ENCODE measurements around the gene THBS3.
"Not testable (repeated sequence)": the region's sequence is repeated elsewhere in the genome, so short reads cannot be mapped to it uniquely, and the experiment has no call there.

THBS3 gene

GRCh38 chr1:155173478-155174323, 34.0 kb downstream of the THBS3 start, which contains the start of gene TRIM46:
Gene TRIM46 (plus strand): TSS chr1:155173849. CDS start chr1:155173967, 118 bp downstream.
- DNase-seq (peak; percentile 79), ATAC-seq (peak; percentile 42)

- peak; percentile 78 for ATAC-seq
Observed at GRCh38 chr1:155172732-155173477, 34.8 kb downstream of the THBS3 start, which contains the start of gene KRTCAP2. Gene KRTCAP2 (minus strand): TSS chr1:155173304. CDS start chr1:155173224, 80 bp downstream.

DNA sequence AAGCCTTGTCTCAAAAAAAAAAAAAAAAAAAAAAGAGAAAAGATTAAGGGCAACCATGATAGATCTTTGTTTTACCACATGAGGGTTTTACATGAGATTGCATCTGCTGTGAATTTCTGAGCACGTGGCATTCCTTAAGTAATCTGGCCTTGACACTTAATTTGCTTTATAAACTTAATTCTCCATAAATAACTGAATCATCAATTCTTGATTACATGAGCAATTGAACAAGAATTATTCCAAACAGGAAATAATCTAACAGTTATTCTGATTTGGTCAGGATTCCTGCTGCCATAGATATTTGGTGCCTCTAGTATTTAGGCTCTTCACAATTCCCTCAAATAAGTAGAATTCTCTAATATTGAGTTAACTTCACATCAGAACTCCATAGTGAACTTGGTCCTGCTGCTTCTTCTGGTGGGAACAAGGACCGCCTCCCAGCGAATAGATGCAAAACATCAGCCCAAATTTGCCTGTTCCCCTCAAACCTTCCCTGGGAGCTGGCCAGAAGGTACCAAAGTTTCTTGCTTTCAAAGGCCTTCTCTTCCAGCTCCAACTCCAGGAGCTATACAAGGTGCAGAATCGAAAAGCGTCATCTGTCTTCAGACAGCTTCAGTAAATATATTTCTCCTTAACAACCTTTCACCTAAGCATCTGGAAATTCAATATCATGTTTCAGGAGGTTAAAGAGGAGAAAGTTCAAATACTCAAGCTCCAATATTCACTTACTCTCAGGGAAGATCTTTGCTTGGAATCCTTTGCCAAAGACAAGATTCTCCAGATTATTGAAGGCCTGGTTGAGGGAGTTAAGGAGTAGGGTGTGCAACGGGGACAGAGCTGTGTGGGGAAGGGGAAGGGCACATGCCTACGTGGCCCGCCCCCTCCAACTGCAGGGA, 35.6 kb downstream of the THBS3 start:
- DNase-seq (no peak), ATAC-seq (peak; percentile 14)

More at GRCh38 chr1:155172732-155173477, 34.8 kb downstream of the THBS3 start, which contains the start of gene KRTCAP2:
- peak; percentile 96 for DNase-seq

DNA sequence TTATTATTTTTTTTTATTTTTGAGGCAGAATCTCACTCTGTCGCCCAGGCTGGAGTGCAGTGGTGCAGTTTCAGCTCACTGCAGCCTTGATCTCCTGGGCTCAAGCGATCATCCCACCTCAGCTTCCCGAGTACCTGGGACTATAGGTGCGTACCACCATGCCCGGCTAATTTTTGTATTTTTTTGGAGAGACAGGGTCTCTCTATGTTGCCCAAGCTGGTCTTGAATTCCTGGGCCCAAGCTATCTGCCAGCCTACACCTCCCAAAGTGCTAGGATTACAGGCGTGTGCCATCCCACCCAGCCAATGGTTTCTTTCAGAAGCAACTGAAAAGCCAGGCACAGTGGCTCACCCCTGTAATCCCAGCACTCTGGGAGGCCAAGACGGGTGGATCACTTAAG, 36.9 kb downstream of the THBS3 start:
- DNase-seq (no peak), ATAC-seq (no peak)

DNA sequence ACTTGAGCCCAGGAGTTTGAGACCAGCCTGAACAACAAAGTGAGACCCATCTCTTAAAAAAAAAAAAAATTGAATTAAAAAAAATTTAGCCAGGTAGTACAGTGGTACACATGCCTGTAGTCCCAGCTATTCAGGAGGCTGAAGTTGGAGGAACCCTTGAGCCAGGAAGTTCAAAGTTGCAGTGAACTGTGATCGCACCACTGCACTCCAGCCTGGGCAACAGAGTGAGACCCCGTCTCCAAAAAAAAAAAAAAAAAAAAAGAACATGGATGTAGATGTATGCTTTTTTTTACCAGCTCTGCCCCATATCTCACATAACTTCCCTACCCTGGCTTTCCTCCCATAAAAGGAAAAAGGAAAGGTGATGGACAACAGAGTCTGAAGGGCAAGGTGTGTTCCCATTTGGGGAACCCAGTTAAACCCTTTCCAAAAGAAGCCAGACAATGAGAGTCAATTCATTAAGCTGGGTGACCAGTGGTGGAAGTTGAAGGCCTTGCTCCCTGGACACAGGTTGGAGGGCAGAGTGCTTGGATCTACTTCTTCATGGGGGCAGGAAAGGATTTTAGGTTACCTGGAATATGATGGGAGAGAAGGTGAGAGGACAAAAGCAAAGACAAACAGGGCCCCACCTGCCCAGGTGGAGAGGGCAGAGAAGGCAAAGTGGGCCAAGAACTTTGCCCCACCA, 37.5 kb downstream of the THBS3 start:
- ATAC-seq (no peak), DNase-seq (no peak)

GRCh38 chr1:155169541-155169940, 38.2 kb downstream of the THBS3 start:
- no peak for DNase-seq
- no peak for ATAC-seq

- no peak for ATAC-seq
- no peak for DNase-seq
Observed at GRCh38 chr1:155168456-155169210, 39.1 kb downstream of the THBS3 start.

DNA sequence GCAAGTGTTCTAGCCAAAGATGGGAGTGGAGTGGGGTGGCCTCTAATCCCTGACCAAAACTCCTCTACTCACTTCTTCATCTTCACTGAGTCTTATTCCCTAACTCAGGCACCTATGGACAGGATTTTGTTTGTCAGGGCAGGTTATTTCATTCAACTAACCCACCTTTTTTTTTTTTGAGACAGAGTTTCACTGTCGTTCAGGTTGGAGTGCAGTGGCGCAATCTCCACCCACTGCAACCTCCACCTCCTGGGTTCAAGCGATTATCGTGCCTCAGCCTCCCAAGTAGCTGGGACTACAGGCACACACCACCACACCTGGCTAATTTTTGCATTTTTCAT, 39.6 kb downstream of the THBS3 start:
- ATAC-seq, DNase-seq: not testable (repeated sequence)

- DNase-seq (peak; percentile 90), ATAC-seq (peak; percentile 80)
Observed at GRCh38 chr1:155167166-155168104, 40.3 kb downstream of the THBS3 start.

- ATAC-seq (no peak), DNase-seq (no peak)
Observed at GRCh38 chr1:155166471-155167165, 41.1 kb downstream of the THBS3 start.

- no peak for ATAC-seq
Observed at GRCh38 chr1:155166051-155166470, 41.6 kb downstream of the THBS3 start.

GRCh38 chr1:155164625-155165024, 43.1 kb downstream of the THBS3 start:
- not testable (repeated sequence) for ATAC-seq, DNase-seq

More at GRCh38 chr1:155166051-155166470, 41.6 kb downstream of the THBS3 start:
- DNase-seq: no peak

DNA sequence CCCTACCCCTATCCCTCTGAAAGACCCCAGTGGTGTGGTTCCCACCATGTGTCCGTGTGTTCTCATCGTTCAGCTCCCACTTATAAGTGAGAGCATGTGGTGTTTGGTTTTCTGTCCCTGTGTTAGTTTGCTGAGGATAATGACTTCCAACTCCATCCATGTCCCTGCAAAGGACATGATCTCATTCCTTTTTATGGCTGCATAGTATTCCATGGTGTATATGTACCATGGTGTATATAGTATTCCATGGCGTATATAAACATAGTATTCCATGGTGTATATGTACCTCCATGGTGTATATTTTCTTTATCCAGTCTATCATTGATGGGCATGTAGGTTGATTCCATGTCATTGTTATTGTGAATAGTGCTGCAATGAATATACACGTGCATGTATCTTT, 43.9 kb downstream of the THBS3 start:
- not testable (repeated sequence) for ATAC-seq, DNase-seq

DNA sequence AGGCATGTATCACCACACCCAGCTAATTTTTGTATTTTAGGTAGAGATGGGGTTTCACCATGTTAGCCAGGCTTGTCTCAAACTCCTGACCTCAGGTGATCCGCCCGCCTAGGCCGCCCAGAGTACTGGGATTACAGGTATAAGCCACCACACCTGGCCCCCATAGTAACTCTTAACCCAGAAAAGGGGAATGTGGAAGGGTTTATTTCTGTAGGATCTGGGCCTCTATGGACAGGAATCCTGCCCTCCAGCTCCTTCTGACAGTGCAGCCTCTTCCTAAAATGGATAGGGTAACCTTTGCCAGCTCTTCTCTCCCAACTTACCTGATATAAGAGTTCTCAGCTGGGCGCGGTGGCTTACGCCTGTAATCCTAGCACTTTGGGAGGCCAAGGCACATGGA, 45.1 kb downstream of the THBS3 start:
- DNase-seq, ATAC-seq: not testable (repeated sequence)

DNA sequence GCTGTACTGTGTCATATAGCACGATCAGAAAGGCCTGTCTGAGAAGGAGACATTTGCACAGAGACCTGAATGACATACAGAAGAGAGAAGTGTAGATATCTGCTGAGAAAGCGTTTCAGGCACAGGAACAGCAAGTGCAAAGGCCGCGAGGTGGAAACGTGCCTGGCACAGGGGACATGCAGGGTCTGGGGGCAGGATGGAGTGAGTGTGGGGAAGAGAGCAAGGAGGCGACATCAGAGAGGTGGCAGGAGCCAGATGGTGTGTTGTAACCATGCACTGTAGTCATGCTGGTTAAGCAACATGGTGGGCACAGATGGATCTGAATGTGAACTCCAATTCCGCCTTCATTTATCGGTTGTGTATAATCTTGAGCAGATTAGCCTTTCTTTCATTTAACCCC, 47.6 kb downstream of the THBS3 start:
- DNase-seq (no peak), ATAC-seq (peak; percentile 52)

DNA sequence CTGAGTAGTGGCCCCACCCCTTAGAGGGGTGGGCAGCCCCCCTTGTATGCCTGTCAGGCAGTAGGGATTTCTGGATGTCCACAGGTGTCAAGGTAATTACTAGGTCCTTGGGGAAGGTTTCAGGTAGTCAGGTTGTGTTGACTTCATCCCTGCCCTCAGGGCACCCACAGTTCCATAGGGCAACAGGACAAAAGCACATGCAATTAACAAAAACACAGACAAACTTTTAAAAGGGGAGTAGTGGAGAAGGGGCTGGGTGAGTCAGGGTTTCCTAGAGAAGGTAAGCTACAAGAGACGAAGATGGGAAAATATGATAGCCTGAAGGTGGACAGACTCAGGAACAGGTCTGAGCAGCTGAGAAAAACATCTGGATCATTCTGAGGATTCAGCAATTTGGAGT, 48.7 kb downstream of the THBS3 start:
- ATAC-seq: no peak
- DNase-seq: no peak

DNA sequence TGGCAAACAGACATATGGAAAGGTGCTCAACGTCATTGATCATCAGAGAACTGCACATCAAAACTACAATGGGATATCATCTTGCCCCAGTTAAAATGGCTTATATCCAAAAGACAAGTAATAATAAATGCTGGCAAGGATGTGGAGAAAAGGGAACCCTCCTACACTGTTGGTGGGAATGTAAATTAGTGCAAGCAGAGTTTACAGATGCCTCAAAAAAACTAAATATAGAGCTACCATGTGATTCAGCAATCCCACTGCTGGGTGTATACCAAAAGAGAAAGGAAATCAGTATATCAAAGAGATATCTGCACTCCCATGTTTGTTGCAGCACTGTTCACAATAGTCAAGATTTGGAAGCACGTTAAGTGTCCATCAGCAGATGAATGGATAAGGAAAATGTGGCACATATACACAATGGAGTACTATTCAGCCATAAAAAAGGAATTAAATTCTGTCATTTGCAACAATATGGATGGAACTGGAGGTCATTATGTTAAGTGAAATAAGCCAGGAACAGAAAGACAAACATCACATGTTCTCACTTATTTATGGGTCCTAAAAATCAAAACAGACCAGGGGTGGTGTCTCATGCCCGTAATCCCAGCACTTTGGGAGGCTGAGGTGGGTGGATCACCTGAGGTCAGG, 51.6 kb downstream of the THBS3 start:
- not testable (repeated sequence) for DNase-seq, ATAC-seq
